Left renal cortex interstitium (tissue), 4 donors: ENCODE data around the gene WWOX. TPM values are rescaled to one million over a fixed set of nuclear protein-coding genes. Genes with fewer than 3 reads are reported as not detected.

ENCODE experiments used
- DNase-seq, 4 donors: peaks; one replicate each; pipeline ENCODE4 v3.0.0-alpha.2; 2013; ENCODE audit warnings: low read depth in 4 of 4, low spot score in 2 of 4, missing footprints in 1 of 4
- polyA plus RNA-seq, 4 donors: library from polyadenylated mRNA; unstranded; fragments of 120-200 nt; gene quantifications; one replicate each; pipeline ENCODE4 v1.2.1, GENCODE V29; 2013; ENCODE audit not compliant: insufficient read length in 4 of 4

The WWOX gene
- polyA plus RNA-seq, 4 donors: 32.7 to 42.3 (median 37.2) TPM

- DNase-seq: no peak
Measured at GRCh38 chr16:78538919-78539318, 439.5 kb downstream of the WWOX start.

- DNase-seq: no peak
Measured at GRCh38 chr16:78542419-78542818, 443.0 kb downstream of the WWOX start.

GRCh38 chr16:78543023-78543422, 443.6 kb downstream of the WWOX start:
- no peak for DNase-seq

- no peak for DNase-seq
Measured at GRCh38 chr16:78549366-78549765, 449.9 kb downstream of the WWOX start.

GRCh38 chr16:78551487-78552085, 452.1 kb downstream of the WWOX start:
- no peak for DNase-seq

GRCh38 chr16:78552106-78552675, 452.7 kb downstream of the WWOX start:
- no peak for DNase-seq

- no peak for DNase-seq
Measured at GRCh38 chr16:78552716-78553115, 453.3 kb downstream of the WWOX start.

DNA sequence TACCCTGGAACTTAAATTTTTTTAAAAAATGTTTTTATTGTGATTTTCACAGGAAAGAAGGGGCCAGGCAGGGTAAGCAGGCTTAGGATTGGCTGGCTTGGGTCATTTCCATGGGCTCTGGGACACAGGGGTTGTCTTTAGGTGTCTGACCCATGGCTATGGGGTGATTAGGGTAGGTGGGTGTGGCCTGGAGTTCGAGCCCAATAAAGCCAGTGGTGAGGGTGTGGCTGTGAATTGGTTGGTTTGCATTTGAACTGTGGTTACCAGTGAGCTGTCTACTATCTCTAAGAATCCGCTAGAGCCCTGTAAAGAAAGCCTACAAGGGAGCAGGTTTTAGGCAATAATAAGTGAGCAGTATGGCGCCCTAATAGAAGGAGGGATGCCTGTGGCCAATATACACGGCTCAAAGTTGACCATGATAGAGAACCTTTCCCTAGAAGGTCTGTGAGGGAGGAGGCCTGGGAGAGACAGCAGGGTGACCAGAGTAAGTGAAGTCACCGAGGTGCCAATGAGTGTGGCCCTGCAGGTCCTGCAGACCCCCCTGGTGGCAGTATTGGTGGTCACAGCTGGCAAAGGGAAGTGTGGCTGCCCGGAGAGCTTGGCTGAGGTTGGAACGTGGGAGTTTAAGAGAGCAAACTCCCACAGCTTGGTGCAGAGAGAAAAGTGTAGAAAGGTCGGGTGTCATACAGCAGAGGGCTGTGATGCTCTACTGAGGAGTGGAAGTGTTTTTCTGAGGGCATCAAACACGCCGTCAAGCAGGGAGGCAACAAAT, 454.0 kb downstream of the WWOX start:
- DNase-seq: no peak

GRCh38 chr16:78556421-78556820, 457.0 kb downstream of the WWOX start:
- no peak for DNase-seq

DNA sequence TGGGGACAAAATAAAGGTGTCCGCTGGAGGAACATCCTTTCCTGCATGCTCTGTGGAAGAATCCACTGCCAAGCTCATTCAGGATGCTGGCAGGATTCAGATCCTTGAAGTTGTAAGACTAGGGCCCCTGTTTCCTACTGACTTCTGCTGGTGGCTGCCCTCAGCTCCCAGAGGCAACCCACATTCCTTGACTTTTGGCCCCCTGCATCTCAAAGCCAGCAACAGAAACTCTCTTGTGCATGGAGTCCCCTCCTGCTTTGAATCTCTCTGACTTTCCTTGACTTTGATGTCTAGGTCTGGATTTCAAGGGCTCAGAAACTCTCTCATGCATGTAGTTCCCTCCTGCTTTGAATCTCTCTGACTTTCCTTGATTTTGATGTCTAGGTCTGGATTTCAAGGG, 461.5 kb downstream of the WWOX start:
- DNase-seq: no peak

- DNase-seq: no peak
Measured at GRCh38 chr16:78562111-78562510, 462.7 kb downstream of the WWOX start.

- DNase-seq: no peak
Measured at GRCh38 chr16:78562650-78563049, 463.2 kb downstream of the WWOX start.

DNA sequence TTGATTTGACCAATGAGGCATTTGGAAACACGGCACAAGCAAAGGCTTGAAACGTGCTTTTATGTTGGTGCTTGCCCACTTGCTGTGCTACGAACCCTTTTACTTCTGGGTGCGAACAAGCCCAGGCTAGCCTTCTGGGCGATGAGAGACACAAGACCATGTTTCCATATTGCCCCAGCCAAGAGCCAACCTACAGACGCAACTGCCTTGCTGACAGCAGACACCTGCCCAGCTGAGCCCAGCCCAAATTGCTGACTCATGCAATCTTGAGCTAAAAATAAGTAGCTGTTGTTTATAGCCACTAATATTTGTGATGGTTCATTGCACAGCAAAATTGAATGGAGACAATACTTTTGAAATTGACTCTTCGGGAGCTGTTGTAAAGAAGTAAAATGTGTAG, 464.5 kb downstream of the WWOX start:
- no peak for DNase-seq

GRCh38 chr16:78566397-78567073, 467.1 kb downstream of the WWOX start:
- DNase-seq: no peak

- no peak for DNase-seq
Measured at GRCh38 chr16:78570399-78571141, 471.1 kb downstream of the WWOX start.

DNA sequence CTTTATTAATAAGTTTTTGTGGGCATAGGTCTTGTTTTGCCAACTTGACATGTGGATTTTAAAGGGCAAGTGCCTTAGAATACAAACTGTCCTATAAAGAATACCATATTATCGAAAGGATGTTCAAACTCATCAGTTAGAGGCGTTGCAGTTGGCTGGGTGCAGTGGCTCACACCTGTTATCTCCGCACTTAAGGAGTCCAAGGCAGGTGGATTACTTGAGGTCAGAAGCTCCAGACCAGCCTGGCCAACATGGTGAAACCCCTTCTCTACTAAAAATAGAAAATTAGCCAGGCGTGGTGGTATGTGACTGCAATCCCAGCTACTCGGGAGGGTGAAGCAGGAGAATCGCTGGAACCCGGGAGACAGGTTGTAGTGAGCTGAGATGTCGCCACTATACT, 472.0 kb downstream of the WWOX start:
- no peak for DNase-seq

GRCh38 chr16:78571898-78572358, 472.5 kb downstream of the WWOX start:
- DNase-seq: no peak

- DNase-seq: no peak
Measured at GRCh38 chr16:78574571-78574970, 475.1 kb downstream of the WWOX start.

- no peak for DNase-seq
Measured at GRCh38 chr16:78576941-78577340, 477.5 kb downstream of the WWOX start.

GRCh38 chr16:78577630-78578029, 478.2 kb downstream of the WWOX start:
- DNase-seq: no peak

GRCh38 chr16:78579020-78579419, 479.6 kb downstream of the WWOX start:
- DNase-seq: no peak
